ENCODE measurements around the gene XIAP.
"Not testable (repeated sequence)": the region's sequence is repeated elsewhere in the genome, so short reads cannot be mapped to it uniquely, and the experiment has no call there.

The XIAP gene

DNA sequence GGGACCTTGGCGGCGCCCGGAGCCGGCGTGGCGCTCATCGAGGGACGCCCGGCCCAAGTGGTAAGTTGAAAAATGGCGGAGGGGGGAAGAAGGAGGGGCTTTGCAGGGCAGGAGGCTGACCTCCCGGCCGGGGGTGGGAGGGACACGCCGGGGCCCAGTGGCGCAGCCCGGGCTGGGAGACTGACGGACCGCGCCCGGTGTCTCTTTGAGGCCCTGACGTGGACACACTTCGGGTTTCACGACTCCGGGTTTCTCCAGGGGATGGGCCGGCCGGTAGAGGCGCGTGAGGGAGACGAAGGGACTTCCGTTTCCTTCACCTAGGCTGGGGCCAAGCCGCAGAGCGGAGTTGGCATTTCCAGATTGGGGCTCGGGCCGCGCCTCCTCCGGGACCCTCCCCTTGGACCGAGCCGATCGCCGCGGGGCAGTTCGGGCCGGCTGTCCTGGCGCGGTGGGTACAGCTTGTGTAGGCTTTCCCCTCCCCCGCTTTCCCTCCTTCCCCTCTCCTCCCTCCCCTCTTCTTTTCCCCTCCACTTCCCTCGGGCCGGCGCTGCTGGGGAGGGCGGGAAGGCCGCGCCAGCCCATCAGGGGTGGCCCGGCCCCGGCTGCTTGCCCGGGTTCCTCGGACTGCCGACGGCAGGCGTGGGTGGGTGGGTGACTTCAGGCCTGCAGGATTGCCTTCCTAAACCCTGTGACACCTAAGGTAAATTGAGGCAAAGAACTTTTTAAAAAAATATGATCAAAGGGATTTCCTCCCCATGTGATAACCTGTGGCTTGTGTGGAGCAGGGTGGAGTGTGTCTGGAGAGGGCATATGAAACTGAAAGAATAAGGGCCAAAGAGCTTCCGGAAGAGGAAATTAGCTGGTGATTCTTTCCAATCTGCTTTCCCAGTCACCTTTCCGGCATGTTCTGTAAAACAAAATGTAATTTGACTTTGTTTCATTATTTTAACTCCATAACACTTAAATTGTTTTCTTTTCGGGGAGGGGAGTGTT is at the start of gene XIAP:
Gene XIAP, plus strand, starts transcription at position 208 of the 993 bp plus-strand sequence. CDS start 25,610 bp downstream, outside the sequence.
- DNase-seq (ENCODE audit: low read depth, low spot score) = peak; percentile 0

- DNase-seq (ENCODE audit: low read depth, low spot score) = no peak
Measured at GRCh38 chrX:123814343-123814742, 45.5 kb upstream of the XIAP start.

GRCh38 chrX:123814934-123815394 is 44.9 kb upstream of the XIAP start:
- DNase-seq (ENCODE audit: low read depth, low spot score) = not testable (repeated sequence)

GRCh38 chrX:123817288-123817894 is 42.5 kb upstream of the XIAP start:
- DNase-seq (ENCODE audit: low read depth, low spot score) = no peak

GRCh38 chrX:123818243-123818642 is 41.6 kb upstream of the XIAP start:
- no peak for DNase-seq (ENCODE audit: low read depth, low spot score)

GRCh38 chrX:123822965-123823364 is 36.9 kb upstream of the XIAP start:
- no peak for DNase-seq (ENCODE audit: low read depth, low spot score)

DNA sequence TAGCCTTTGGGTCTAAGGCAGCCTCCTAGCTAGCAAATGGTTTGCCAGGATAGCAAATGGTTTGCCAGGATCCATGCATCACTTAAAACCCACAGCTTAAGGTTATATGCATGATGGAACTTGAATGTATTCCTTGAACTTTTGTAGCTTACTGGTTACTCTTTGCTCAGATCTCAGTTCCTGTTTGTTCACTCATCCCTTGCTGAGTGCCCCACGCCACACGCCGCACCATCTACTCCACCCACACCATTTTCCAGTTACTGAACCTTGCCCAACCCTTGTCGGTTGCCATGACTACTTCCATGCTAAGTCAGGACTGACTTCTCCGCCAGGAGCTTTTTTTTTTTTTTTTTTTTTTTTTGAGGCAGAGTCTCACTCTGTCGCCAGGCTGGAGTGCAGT is 29.5 kb upstream of the XIAP start:
- DNase-seq (ENCODE audit: low read depth, low spot score) = no peak

DNA sequence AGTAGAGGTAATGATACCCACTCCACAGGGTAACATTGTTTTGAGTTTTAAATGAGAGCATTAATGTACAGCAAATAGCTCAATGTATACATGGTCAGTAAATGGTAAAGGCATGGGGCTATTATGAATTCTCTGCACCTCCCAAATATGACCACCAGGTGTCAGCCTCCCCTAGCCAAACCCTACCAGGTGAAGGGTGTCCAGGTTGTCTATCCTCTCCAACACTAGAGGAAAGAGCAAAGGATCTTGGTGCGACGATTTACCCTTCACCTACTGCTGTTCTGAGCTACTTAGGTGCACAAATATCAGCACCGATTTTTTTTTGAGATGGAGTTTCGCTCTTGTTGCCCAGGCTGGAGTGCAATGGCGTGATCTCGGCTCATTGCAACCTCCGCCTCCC is 26.5 kb upstream of the XIAP start:
- DNase-seq (ENCODE audit: low read depth, low spot score) = peak; percentile 18

- DNase-seq (ENCODE audit: low read depth, low spot score) = no peak
Measured at GRCh38 chrX:123834116-123834515, 25.7 kb upstream of the XIAP start.

DNA sequence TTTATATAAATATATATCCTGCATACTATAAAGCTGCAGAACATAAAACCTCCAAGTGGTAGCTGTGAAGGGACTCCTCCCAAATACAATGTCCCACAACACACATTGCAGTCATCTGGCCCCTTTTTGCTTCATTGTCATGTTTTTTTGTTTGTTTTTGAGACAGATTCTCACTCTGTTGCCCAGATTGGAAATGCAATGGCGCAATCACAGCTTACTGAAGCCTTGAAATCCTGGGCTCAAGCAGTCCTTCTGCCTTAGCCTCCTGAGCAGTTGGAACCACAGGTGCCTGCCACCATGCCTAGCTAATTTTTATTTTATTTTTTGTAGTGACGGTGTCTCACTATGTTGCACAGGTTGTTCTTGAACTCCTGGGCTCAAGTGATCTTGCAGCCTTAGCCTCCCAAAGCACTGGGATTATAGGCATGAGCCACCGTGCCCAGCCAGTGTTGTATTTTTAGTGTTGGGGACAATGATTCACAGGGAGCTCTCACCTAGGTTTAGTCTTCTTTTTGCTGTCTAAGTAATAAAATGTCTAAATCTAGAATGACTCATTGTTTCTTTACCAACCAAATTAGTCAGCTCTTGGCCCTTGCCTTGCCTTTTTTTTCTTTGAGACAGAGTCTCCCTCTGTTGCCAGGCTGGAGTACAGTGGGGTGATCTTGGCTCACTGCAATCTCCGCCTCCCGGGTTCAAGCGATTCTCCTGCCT is 24.0 kb upstream of the XIAP start:
- no peak for DNase-seq (ENCODE audit: low read depth, low spot score)

- not testable (repeated sequence) for DNase-seq (ENCODE audit: low read depth, low spot score)
Measured at GRCh38 chrX:123845129-123845528, 14.7 kb upstream of the XIAP start.

GRCh38 chrX:123846577-123847038 is 13.2 kb upstream of the XIAP start:
- DNase-seq (ENCODE audit: low read depth, low spot score) = no peak

DNA sequence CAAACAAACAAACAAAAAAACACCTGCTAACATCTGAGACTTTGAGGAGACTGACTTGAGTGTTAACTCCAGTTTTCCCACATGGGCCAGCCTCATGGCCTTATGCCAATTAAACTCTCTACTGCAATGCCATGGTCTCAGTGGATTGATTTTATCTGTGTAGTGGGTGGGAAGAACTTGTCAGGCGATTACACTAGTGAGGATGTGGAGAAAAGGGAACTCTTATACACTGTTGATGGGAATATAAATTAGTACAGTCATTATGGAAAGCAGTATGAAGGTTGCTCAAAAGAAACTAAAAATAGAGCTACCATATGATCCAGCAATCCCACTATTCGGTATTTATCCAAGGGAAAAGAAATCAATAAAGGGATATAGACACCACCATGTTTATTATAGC is 12.8 kb upstream of the XIAP start:
- no peak for DNase-seq (ENCODE audit: low read depth, low spot score)

GRCh38 chrX:123849096-123849495 is 10.8 kb upstream of the XIAP start:
- no peak for DNase-seq (ENCODE audit: low read depth, low spot score)

DNA sequence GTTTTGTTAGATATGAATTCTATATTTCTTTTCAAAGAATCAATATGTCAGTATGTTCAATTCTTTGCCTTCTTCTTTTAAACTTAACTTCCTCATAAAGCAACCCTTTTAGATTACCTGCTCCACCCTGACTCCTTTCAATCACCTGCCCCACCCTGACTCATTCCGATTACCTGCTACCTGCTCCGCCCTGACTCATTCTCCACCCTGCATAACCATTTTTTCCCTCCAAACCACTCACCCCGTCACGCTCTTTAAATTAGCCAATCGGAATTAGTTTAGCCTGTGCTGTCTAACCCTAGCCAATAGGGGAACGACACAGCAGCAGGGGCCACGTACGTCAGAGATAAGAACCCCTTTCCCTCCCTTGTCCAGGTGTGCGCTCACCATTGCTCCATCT is 9.9 kb upstream of the XIAP start:
- not testable (repeated sequence) for DNase-seq (ENCODE audit: low read depth, low spot score)

DNA sequence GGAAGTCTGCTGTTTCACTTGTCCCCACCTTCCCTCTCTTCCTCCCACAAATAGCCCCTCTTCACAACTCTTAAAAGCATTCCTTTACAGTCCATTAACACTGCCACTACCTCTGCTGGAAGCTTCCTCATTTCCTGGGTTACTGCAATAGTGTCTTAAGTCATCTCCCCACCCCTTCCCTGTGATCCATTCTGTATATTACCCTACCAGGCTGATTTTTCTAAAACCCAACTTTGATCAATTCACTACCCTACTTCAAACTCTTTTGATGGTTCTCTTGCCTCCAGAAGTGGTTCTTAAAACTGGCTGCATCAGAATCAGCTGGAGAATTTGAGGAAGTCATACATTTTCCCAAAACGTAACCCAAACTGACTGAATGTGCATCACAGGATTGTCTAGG is 8.8 kb upstream of the XIAP start:
- no peak for DNase-seq (ENCODE audit: low read depth, low spot score)

DNA sequence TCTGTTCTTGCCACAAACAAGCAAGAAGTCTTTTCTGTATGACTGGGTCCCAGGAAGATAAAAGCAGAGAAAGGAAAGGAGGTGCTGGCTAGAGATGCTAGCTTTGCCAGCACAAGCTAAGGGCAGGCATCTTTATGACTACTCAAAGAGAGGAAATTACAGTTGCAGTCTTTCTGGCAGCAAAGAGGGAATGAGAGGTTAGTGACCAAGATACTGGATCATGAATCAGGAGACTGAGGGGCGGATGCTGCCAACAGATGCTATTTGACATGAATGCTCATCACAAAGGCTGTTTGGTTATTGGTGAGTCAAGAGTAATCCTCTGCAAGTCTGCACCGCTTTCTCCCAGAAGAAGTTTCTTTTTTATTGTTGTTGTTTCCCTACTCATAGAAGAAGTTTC is 5.5 kb upstream of the XIAP start:
- no peak for DNase-seq (ENCODE audit: low read depth, low spot score)

- peak; percentile 25 for DNase-seq (ENCODE audit: low read depth, low spot score)
Measured at GRCh38 chrX:123859409-123859845, 426 bp upstream of the XIAP start.

GRCh38 chrX:123860983-123861382 is 1.1 kb downstream of the XIAP start:
- no peak for DNase-seq (ENCODE audit: low read depth, low spot score)

- DNase-seq (ENCODE audit: low read depth, low spot score) = no peak
Measured at GRCh38 chrX:123869488-123869887, 9.6 kb downstream of the XIAP start.

DNA sequence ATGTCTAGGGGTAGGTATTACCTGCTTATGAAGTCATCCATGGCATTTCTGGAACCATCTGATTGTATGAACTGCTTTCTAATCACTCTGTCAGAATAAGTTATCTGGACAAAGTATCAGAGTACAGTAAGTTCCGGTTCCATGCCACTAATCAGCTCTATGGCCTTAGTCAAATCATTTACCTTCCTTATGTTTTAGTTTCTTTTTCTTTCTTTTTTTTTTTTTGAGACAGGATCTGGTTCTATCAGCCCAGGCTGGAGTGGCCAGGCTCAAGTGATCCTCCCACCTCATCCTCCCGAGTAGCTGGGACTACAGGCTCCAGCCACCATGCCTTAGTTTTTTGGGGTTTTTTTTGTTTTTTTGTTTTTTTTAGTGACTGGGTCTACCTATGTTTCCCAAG is 11.5 kb downstream of the XIAP start:
- no peak for DNase-seq (ENCODE audit: low read depth, low spot score)

- no peak for DNase-seq (ENCODE audit: low read depth, low spot score)
Measured at GRCh38 chrX:123873956-123874355, 14.1 kb downstream of the XIAP start.
